Measurements from ENCODE around the gene CAPN11. TPM values are rescaled to one million over a fixed set of nuclear protein-coding genes. Genes with fewer than 3 reads are reported as not detected.

Gene CAPN11
- total RNA-seq, 1 experiment from 2014 or later = not detected

DNA sequence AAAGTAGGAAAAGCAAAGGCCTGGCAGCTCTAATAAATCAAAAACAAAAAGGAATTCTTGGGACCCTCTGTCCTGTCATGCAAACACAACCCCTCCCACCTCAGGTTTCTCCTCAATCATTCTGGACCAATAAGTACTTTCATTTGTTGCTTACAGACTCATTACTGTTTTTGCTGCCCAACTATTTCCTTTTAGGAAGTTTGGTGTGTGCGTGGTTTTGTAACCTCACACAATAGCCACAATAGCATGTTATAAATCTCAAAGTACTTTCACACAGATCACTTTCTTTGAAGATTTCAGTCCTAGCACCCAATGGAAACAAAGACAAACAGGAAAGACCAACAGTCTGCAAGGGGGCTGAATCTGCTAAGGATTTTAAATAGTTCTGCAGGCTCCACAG is 35.8 kb upstream of the CAPN11 start:
- no peak overlapping the region for H3K4me2 ChIP-seq (ENCODE audit: low read length)

More for the DNA sequence above, 35.8 kb upstream of the CAPN11 start:
- H4K20me1 ChIP-seq (ENCODE audit: insufficient read depth) = peaks cover 29% of the 10 kb centered on the region
- ChIA-PET CTCF (no interaction called here), RAD21 (ENCODE audit: low non-redundant PET in 1 of 2, low total read pairs in 2 of 2, uncharacterized antibody in 2 of 2, unreplicated experiment in 2 of 2) (no interaction called here), POLR2A (no interaction called here)
- H3K9me2 ChIP-seq (ENCODE audit: insufficient read depth) = no peaks in the 10 kb centered on the region
- H3K4me3 ChIP-seq (replicated peaks in 1 of 2; ENCODE audit: low read depth in 1 of 2, low read length in 2 of 2) = no peak overlapping the region
- TF ChIP-seq JUND (IDR thresholded peaks at IDR 0.05) = no peak
- TF ChIP-seq ZNF274 (IDR thresholded peaks at IDR 0.05; ENCODE audit: low read depth, low read length) = no peak
- no peak for TF ChIP-seq SRF (IDR thresholded peaks at IDR 0.05; ENCODE audit: low read depth)
- no peak for TF ChIP-seq POLR2A (IDR thresholded peaks at IDR 0.05; ENCODE audit: borderline replicate concordance, extremely low read depth, insufficient read depth, insufficient read length)
- no peak for TF ChIP-seq EZH2 (IDR thresholded peaks at IDR 0.05)
- no peak for TF ChIP-seq CBX3 (IDR thresholded peaks at IDR 0.05; ENCODE audit: low read depth)
- TF ChIP-seq YY1 (IDR thresholded peaks at IDR 0.05; ENCODE audit: extremely low read depth, insufficient replicate concordance, low read depth, low read length) = no peak
- TF ChIP-seq, protein P1, sequence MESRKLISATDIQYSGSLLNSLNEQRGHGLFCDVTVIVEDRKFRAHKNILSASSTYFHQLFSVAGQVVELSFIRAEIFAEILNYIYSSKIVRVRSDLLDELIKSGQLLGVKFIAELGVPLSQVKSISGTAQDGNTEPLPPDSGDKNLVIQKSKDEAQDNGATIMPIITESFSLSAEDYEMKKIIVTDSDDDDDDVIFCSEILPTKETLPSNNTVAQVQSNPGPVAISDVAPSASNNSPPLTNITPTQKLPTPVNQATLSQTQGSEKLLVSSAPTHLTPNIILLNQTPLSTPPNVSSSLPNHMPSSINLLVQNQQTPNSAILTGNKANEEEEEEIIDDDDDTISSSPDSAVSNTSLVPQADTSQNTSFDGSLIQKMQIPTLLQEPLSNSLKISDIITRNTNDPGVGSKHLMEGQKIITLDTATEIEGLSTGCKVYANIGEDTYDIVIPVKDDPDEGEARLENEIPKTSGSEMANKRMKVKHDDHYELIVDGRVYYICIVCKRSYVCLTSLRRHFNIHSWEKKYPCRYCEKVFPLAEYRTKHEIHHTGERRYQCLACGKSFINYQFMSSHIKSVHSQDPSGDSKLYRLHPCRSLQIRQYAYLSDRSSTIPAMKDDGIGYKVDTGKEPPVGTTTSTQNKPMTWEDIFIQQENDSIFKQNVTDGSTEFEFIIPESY (IDR thresholded peaks at IDR 0.05; ENCODE audit: extremely low read depth, insufficient replicate concordance, low read length) = no peak
- TF ChIP-seq, protein P2, sequence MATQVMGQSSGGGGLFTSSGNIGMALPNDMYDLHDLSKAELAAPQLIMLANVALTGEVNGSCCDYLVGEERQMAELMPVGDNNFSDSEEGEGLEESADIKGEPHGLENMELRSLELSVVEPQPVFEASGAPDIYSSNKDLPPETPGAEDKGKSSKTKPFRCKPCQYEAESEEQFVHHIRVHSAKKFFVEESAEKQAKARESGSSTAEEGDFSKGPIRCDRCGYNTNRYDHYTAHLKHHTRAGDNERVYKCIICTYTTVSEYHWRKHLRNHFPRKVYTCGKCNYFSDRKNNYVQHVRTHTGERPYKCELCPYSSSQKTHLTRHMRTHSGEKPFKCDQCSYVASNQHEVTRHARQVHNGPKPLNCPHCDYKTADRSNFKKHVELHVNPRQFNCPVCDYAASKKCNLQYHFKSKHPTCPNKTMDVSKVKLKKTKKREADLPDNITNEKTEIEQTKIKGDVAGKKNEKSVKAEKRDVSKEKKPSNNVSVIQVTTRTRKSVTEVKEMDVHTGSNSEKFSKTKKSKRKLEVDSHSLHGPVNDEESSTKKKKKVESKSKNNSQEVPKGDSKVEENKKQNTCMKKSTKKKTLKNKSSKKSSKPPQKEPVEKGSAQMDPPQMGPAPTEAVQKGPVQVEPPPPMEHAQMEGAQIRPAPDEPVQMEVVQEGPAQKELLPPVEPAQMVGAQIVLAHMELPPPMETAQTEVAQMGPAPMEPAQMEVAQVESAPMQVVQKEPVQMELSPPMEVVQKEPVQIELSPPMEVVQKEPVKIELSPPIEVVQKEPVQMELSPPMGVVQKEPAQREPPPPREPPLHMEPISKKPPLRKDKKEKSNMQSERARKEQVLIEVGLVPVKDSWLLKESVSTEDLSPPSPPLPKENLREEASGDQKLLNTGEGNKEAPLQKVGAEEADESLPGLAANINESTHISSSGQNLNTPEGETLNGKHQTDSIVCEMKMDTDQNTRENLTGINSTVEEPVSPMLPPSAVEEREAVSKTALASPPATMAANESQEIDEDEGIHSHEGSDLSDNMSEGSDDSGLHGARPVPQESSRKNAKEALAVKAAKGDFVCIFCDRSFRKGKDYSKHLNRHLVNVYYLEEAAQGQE (IDR thresholded peaks at IDR 0.05; ENCODE audit: low read depth) = no peak
- no peak for TF ChIP-seq RAD21 (IDR thresholded peaks at IDR 0.05; ENCODE audit: low read depth)
- no peak for TF ChIP-seq POLR2AphosphoS5 (IDR thresholded peaks at IDR 0.05; ENCODE audit: low read depth, low read length)
- TF ChIP-seq ELF1 (IDR thresholded peaks at IDR 0.05; ENCODE audit: borderline replicate concordance, low read depth) = no peak
- TF ChIP-seq SP1 (IDR thresholded peaks at IDR 0.05; ENCODE audit: low read depth) = no peak
- no peak for TF ChIP-seq TCF7L2 (IDR thresholded peaks at IDR 0.05; ENCODE audit: borderline replicate concordance, extremely low read depth, insufficient read depth, insufficient read length)
- TF ChIP-seq EZH2phosphoT487 (IDR thresholded peaks at IDR 0.05; ENCODE audit: borderline replicate concordance) = no peak
- H3K4me1 ChIP-seq (ENCODE audit: control insufficient read depth in 1 of 2, insufficient read depth in 2 of 2, low read length in 2 of 2) = peaks cover 12 to 32% of the 10 kb centered on the region in 2 experiments; a peak in 3 of 4 replicates
- no peaks in the 10 kb centered on the region for H3K27me3 ChIP-seq (ENCODE audit: insufficient read depth, low read length)
- no peak overlapping the region for H3K27ac ChIP-seq (ENCODE audit: low read depth, low read length)
- DNase-seq (ENCODE audit: low read depth, low spot score) (no peak), ATAC-seq (no peak)
- peaks cover 94% of the 10 kb centered on the region for H3K79me2 ChIP-seq (ENCODE audit: insufficient read depth, low read length)
- peaks cover 0 to 13% of the 10 kb centered on the region in 2 experiments; a peak in 1 of 4 replicates for H3K36me3 ChIP-seq (ENCODE audit: control insufficient read depth in 1 of 2, insufficient read depth in 2 of 2, low read length in 2 of 2)
- intact Hi-C loops (cut with micrococcal nuclease) = no loop called here
- H3K9me3 ChIP-seq (ENCODE audit: control insufficient read depth in 1 of 2, insufficient read depth in 1 of 2, low read depth in 1 of 2, low read length in 2 of 2) = no peaks in the 10 kb centered on the region
- no peak overlapping the region for H3K9ac ChIP-seq (ENCODE audit: low read length)
- BruUV-seq (replicated peaks) = no TSS peak
- no peak overlapping the region for H2AFZ ChIP-seq (ENCODE audit: low read depth, low read length, poor library complexity, severe bottlenecking)

All from HCT116 (cell line).